GM23338 (cell line): ENCODE data around the gene PRKAB2. TPM values are rescaled to one million over a fixed set of nuclear protein-coding genes. Genes with fewer than 3 reads are reported as not detected.

Experiments used
- ATAC-seq: fragments of 200-7000 bp; cut with Tn5 transposase; 3 replicates; pipeline ENCODE4 v1.9.1; 2020
- DNase-seq: peaks from one replicate; pipeline ENCODE4 v3.0.0-alpha.2; 2015; ENCODE audit warnings: low spot score
- H2AFZ ChIP-seq: fragments of 200-600 bp; sonication (generic); 2 replicates; pipeline ENCODE4 v1.8.0; 2016; ENCODE audit warnings: antibody characterized with exemption, mild to moderate bottlenecking, moderate library complexity
- H3F3A ChIP-seq: fragments of 200-600 bp; sonication (generic); replicated peaks from 2 replicates; pipeline ENCODE4 v1.8.0; 2017; ENCODE audit warnings: antibody characterized with exemption, mixed run types, low read depth
- H3K27ac ChIP-seq: fragments of 200-600 bp; sonication (generic); 2 replicates; pipeline ENCODE4 v1.6.1; 2016; ENCODE audit warnings: low read depth
- H3K27me3 ChIP-seq: fragments of 200-600 bp; sonication (generic); 2 replicates; pipeline ENCODE4 v1.8.0; 2016; ENCODE audit warnings: mild to moderate bottlenecking, mixed run types, moderate library complexity; ENCODE audit not compliant: insufficient read depth
- H3K36me3 ChIP-seq: fragments of 200-600 bp; sonication (generic); 2 replicates; pipeline ENCODE4 v1.8.0; 2016; ENCODE audit warnings: mild to moderate bottlenecking; ENCODE audit not compliant: insufficient read depth
- H3K4me1 ChIP-seq: fragments of 200-600 bp; sonication (generic); 2 replicates; pipeline ENCODE4 v1.8.0; 2016; ENCODE audit warnings: mild to moderate bottlenecking, moderate library complexity; ENCODE audit not compliant: insufficient read depth
- H3K4me2 ChIP-seq: fragments of 200-600 bp; sonication (generic); 2 replicates; pipeline ENCODE4 v1.7.1; 2017; ENCODE audit warnings: mixed run types
- H3K4me3 ChIP-seq: fragments of 200-600 bp; sonication (generic); 2 replicates; pipeline ENCODE4 v1.6.1; 2016; ENCODE audit warnings: mixed run types
- H3K79me2 ChIP-seq: fragments of 200-600 bp; sonication (generic); replicated peaks from 2 replicates; pipeline ENCODE4 v1.8.0; 2017; ENCODE audit warnings: mild to moderate bottlenecking; ENCODE audit not compliant: insufficient read depth
- H3K9me2 ChIP-seq: fragments of 200-600 bp; sonication (generic); 2 replicates; pipeline ENCODE4 v1.8.0; 2017; ENCODE audit not compliant: insufficient read depth
- H4K20me1 ChIP-seq: fragments of 200-600 bp; sonication (generic); replicated peaks from 2 replicates; pipeline ENCODE4 v1.8.0; 2017; ENCODE audit warnings: mild to moderate bottlenecking; ENCODE audit not compliant: insufficient read depth
- H3K27ac Mint-ChIP-seq: 2 replicates; pipeline ENCODE4 v1.8.0; 2020; ENCODE audit warnings: inconsistent platforms, mild to moderate bottlenecking, moderate library complexity, mixed read lengths
- H3K27me3 Mint-ChIP-seq: 3 replicates; pipeline ENCODE4 v1.8.0; 2022; ENCODE audit warnings: low read depth, mild to moderate bottlenecking, moderate library complexity, mixed read lengths, inconsistent platforms; ENCODE audit not compliant: insufficient read depth, poor library complexity
- H3K36me3 Mint-ChIP-seq: 3 replicates; pipeline ENCODE4 v1.8.0; 2021; ENCODE audit warnings: low read depth, mild to moderate bottlenecking, inconsistent platforms, moderate library complexity, mixed read lengths
- H3K4me1 Mint-ChIP-seq: 3 replicates; pipeline ENCODE4 v1.8.0; 2020; ENCODE audit warnings: mild to moderate bottlenecking, inconsistent platforms, mixed read lengths
- H3K4me3 Mint-ChIP-seq: 3 replicates; pipeline ENCODE4 v1.8.0; 2021; ENCODE audit warnings: moderate library complexity, mild to moderate bottlenecking, inconsistent platforms, mixed read lengths
- H3K9me3 Mint-ChIP-seq: 3 replicates; pipeline ENCODE4 v1.8.0; 2020; ENCODE audit warnings: moderate library complexity, mild to moderate bottlenecking, inconsistent platforms, mixed read lengths
- CREB1 ChIP-seq: fragments of 250-450 bp; sonication (Bioruptor Pico); IDR thresholded peaks from 2 replicates; pipeline ENCODE4 v1.5.0; 2020; ENCODE audit warnings: low read depth, mild to moderate bottlenecking, moderate library complexity
- CTCF ChIP-seq, 2 experiments: fragments of 200-600 bp in 1 of 2; sonication (generic) in 1 of 2; conservative IDR thresholded peaks; 2 replicates each; pipeline versions ENCODE4 v1.5.1 to v1.6.1; 2016 to 2017; ENCODE audit warnings: antibody characterized with exemption in 2 of 2, low read depth in 2 of 2, mild to moderate bottlenecking in 2 of 2, moderate library complexity in 1 of 2
- ETS1 ChIP-seq: IDR thresholded peaks from 2 replicates; pipeline ENCODE4 v1.6.1; 2016; ENCODE audit warnings: antibody characterized with exemption
- EZH2phosphoT487 ChIP-seq: fragments of 200-600 bp; sonication (generic); IDR thresholded peaks from one replicate; pipeline ENCODE4 v1.8.1; 2018; ENCODE audit warnings: antibody characterized with exemption; ENCODE audit not compliant: unreplicated experiment
- JUNB ChIP-seq: IDR thresholded peaks from one replicate; pipeline ENCODE4 v1.6.1; 2016; ENCODE audit warnings: antibody characterized with exemption; ENCODE audit not compliant: unreplicated experiment
- NANOG ChIP-seq: IDR thresholded peaks from 2 replicates; pipeline ENCODE4 v1.6.1; 2016; ENCODE audit warnings: antibody characterized with exemption, borderline replicate concordance
- POLR2AphosphoS5 ChIP-seq: IDR thresholded peaks from 2 replicates; pipeline ENCODE4 v1.6.1; 2016; ENCODE audit warnings: antibody characterized with exemption, low read depth
- REST ChIP-seq: IDR thresholded peaks from one replicate; pipeline ENCODE4 v1.6.1; 2018; ENCODE audit warnings: antibody characterized with exemption; ENCODE audit not compliant: unreplicated experiment
- STAT1 ChIP-seq: IDR thresholded peaks from one replicate; pipeline ENCODE4 v1.6.1; 2016; ENCODE audit warnings: antibody characterized with exemption; ENCODE audit not compliant: unreplicated experiment
- ZNF114 ChIP-seq: fragments of 250-450 bp; sonication (Bioruptor Pico); IDR thresholded peaks from 2 replicates; pipeline ENCODE4 v1.5.0; 2020; ENCODE audit warnings: mild to moderate bottlenecking, moderate library complexity
- ZNF462 ChIP-seq: fragments of 250-450 bp; sonication (Bioruptor Pico); IDR thresholded peaks from 2 replicates; pipeline ENCODE4 v1.5.0; 2020; ENCODE audit warnings: mild to moderate bottlenecking, moderate library complexity
- polyA plus RNA-seq: library from polyadenylated mRNA; unstranded; fragments of >200 nt; fragmentation: Nextera tagmentation; extraction: Ambion mirVana; gene quantifications from 2 replicates; pipeline ENCODE4 v1.2.1, GENCODE V29; 2016
- total RNA-seq: library from RNA; depleted of rRNA; stranded (reverse); fragments of >200 nt; shearing (Covaris generic); gene quantifications from 2 replicates; pipeline ENCODE4 v1.2.3, GENCODE V29; 2014

Gene PRKAB2
- total and polyA plus RNA-seq, 2 experiments from 2014 or later = 15.9 to 32.2 TPM

GRCh38 chr1:147152772-147153171 is 19.5 kb downstream of the PRKAB2 start:
- no peak overlapping the region for H3K27ac ChIP-seq
- no peaks in the 10 kb centered on the region for H3K9me3 Mint-ChIP-seq
- TF ChIP-seq CREB1 (no peak), ZNF462 (no peak), POLR2AphosphoS5 (no peak), NANOG (no peak), ETS1 (no peak), ZNF114 (CRISPR knock-in tag) (no peak), CTCF (conservative IDR thresholded peaks at IDR 0.05; ENCODE audit: low read depth in 2 of 2) (no peak), EZH2phosphoT487 (no peak), STAT1 (no peak), JUNB (no peak), REST (no peak)
- peaks cover 10% of the 10 kb centered on the region for H3K36me3 ChIP-seq
- no peak overlapping the region for H2AFZ ChIP-seq
- no peak overlapping the region for H3K4me3 Mint-ChIP-seq
- peaks cover 8% of the 10 kb centered on the region; the same call in 2 of the 3 replicates for H3K4me1 Mint-ChIP-seq
- H3K4me2 ChIP-seq = no peak overlapping the region
- H3K4me1 ChIP-seq = no peaks in the 10 kb centered on the region
- H3K9me2 ChIP-seq = no peaks in the 10 kb centered on the region
- DNase-seq = no peak
- no peak overlapping the region for H3K4me3 ChIP-seq
- no peaks in the 10 kb centered on the region for H3K27me3 ChIP-seq
- no peaks in the 10 kb centered on the region; the same call in 1 of the 2 replicates for H4K20me1 ChIP-seq
- peaks cover 9% of the 10 kb centered on the region; the same call in 2 of the 3 replicates for H3K36me3 Mint-ChIP-seq
- ATAC-seq = no peak
- no peaks in the 10 kb centered on the region for H3F3A ChIP-seq
- no peak overlapping the region for H3K27ac Mint-ChIP-seq
- H3K27me3 Mint-ChIP-seq = no peaks in the 10 kb centered on the region
- no peaks in the 10 kb centered on the region for H3K79me2 ChIP-seq
